HepG2 (cell line): Measurements from ENCODE around the gene PPFIA3. TPM values are rescaled to one million over a fixed set of nuclear protein-coding genes. Genes with fewer than 3 reads are reported as not detected.

Source experiments
- CBX2 ChIP-seq, 2 experiments: fragments of 200-600 bp in 1 of 2; sonication (generic); formaldehyde crosslinking in 1 of 2; IDR thresholded peaks; 2 replicates each; pipeline versions ENCODE4 v1.7.0 to v1.8.1; 2018 to 2022; ENCODE audit warnings: low read depth in 2 of 2, low read length in 1 of 2, mild to moderate bottlenecking in 1 of 2, missing genetic modification reagents in 1 of 2
- CREB1 ChIP-seq, 2 experiments: fragments of 450-650 bp in 1 of 2; IDR thresholded peaks; 2 replicates each; pipeline ENCODE4 v1.6.1; 2016 to 2017; ENCODE audit warnings: control low read depth in 1 of 2, mild to moderate bottlenecking in 1 of 2, missing compliant biosample characterization in 1 of 2, missing genetic modification characterization in 1 of 2
- GFI1 ChIP-seq: sonication (generic); formaldehyde crosslinking; IDR thresholded peaks from 2 replicates; pipeline ENCODE4 v1.5.0; 2020; ENCODE audit warnings: missing genetic modification reagents, mild to moderate bottlenecking, borderline replicate concordance
- GLI4 ChIP-seq: sonication (generic); formaldehyde crosslinking; IDR thresholded peaks from 2 replicates; pipeline ENCODE4 v1.5.1; 2020; ENCODE audit warnings: missing genetic modification reagents, mild to moderate bottlenecking, moderate library complexity, borderline replicate concordance
- HDAC1 ChIP-seq: sonication (generic); formaldehyde crosslinking; IDR thresholded peaks from 2 replicates; pipeline ENCODE4 v1.5.1; 2020; ENCODE audit warnings: mild to moderate bottlenecking, missing genetic modification reagents
- HES4 ChIP-seq: sonication (generic); formaldehyde crosslinking; IDR thresholded peaks from 2 replicates; pipeline ENCODE4 v1.9.0; 2021; ENCODE audit warnings: mild to moderate bottlenecking, missing genetic modification reagents, borderline replicate concordance
- HNRNPUL1 ChIP-seq: fragments of 200-400 bp; formaldehyde crosslinking; IDR thresholded peaks from 2 replicates; pipeline ENCODE4 v1.6.1; 2017; ENCODE audit warnings: low read depth, mild to moderate bottlenecking, low read length, moderate library complexity
- KDM5B ChIP-seq: sonication (generic); formaldehyde crosslinking; IDR thresholded peaks from 2 replicates; pipeline ENCODE4 v1.4.0; 2020; ENCODE audit warnings: missing genetic modification reagents, mild to moderate bottlenecking, borderline replicate concordance
- KLF11 ChIP-seq: IDR thresholded peaks from 2 replicates; pipeline ENCODE4 v1.6.1; 2016; ENCODE audit warnings: missing compliant biosample characterization
- KMT2A ChIP-seq: sonication (generic); formaldehyde crosslinking; IDR thresholded peaks from 2 replicates; pipeline ENCODE4 v1.4.0; 2020; ENCODE audit warnings: missing genetic modification reagents
- MEIS1 ChIP-seq: sonication (generic); formaldehyde crosslinking; IDR thresholded peaks from 2 replicates; pipeline ENCODE4 v1.9.0; 2021; ENCODE audit warnings: mild to moderate bottlenecking, missing genetic modification reagents, moderate library complexity, borderline replicate concordance
- NCOR1 ChIP-seq: fragments of 200-600 bp; sonication (generic); IDR thresholded peaks from 2 replicates; pipeline ENCODE4 v1.7.0; 2017; ENCODE audit warnings: antibody characterized with exemption, low read length, borderline replicate concordance
- RFX5 ChIP-seq: IDR thresholded peaks from 2 replicates; pipeline ENCODE4 v1.6.1; 2011; ENCODE audit warnings: low read depth, low read length, improper control_type of control experiment
- RXRB ChIP-seq: IDR thresholded peaks from 2 replicates; pipeline ENCODE4 v1.6.1; 2016; ENCODE audit warnings: borderline replicate concordance, missing genetic modification reagents, missing compliant biosample characterization
- ZBTB7A ChIP-seq: sonication (generic); formaldehyde crosslinking; IDR thresholded peaks from 2 replicates; pipeline ENCODE4 v1.8.0; 2022; ENCODE audit warnings: mild to moderate bottlenecking, missing genetic modification reagents
- ZNF20 ChIP-seq: sonication (generic); formaldehyde crosslinking; IDR thresholded peaks from 2 replicates; pipeline ENCODE4 v1.4.0; 2020; ENCODE audit warnings: mild to moderate bottlenecking, moderate library complexity, missing genetic modification reagents
- ZNF296 ChIP-seq: sonication (generic); formaldehyde crosslinking; conservative IDR thresholded peaks from 2 replicates; pipeline ENCODE4 v1.5.0; 2020; ENCODE audit warnings: mild to moderate bottlenecking, missing genetic modification reagents
- ZNF33A ChIP-seq: sonication (generic); formaldehyde crosslinking; IDR thresholded peaks from 2 replicates; pipeline ENCODE4 v1.5.1; 2020; ENCODE audit warnings: missing genetic modification reagents, mild to moderate bottlenecking, moderate library complexity, borderline replicate concordance
- polyA plus RNA-seq, 8 experiments: library from polyadenylated mRNA; depleted of rRNA in 3 of 8; stranded (reverse) in 7 of 8; unstranded in 1 of 8; fragments of >200 nt; fragmentation: Illumina TruSeq in 4 of 8; extraction: Trizol in 4 of 8; gene quantifications; 2 replicates each; pipeline versions ENCODE4 v1.2.1 to v1.2.3, GENCODE V29; 2011 to 2016; ENCODE audit warnings: low read depth in 4 of 8, missing spikeins in 1 of 8, mixed read lengths in 1 of 8; ENCODE audit not compliant: insufficient read depth in 1 of 8
- total RNA-seq, 5 experiments: library from RNA; depleted of rRNA; stranded (reverse); fragments of >200 nt; fragmentation: Illumina TruSeq; extraction: Trizol; gene quantifications; 2 replicates each; pipeline ENCODE4 v1.2.3, GENCODE V29; 2016; ENCODE audit warnings: low read depth in 1 of 5
- TF ChIP-seq, protein P1 (sequence below): sonication (generic); formaldehyde crosslinking; IDR thresholded peaks from 2 replicates; pipeline ENCODE4 v1.8.0; 2022; ENCODE audit warnings: missing genetic modification reagents, mild to moderate bottlenecking, inconsistent platforms, borderline replicate concordance
- TF ChIP-seq, protein P2 (sequence below): sonication (generic); formaldehyde crosslinking; IDR thresholded peaks from 2 replicates; pipeline ENCODE4 v1.8.1; 2023; ENCODE audit warnings: mild to moderate bottlenecking, inconsistent platforms, moderate library complexity, missing genetic modification reagents, borderline replicate concordance
- TF ChIP-seq, protein P3 (sequence below): IDR thresholded peaks from 2 replicates; pipeline ENCODE4 v1.6.1; 2012; ENCODE audit warnings: low read depth, low read length, improper control_type of control experiment
- TF ChIP-seq, protein P4 (sequence below): sonication (generic); formaldehyde crosslinking; IDR thresholded peaks from 2 replicates; pipeline ENCODE4 v1.4.0; 2020; ENCODE audit warnings: mild to moderate bottlenecking, missing genetic modification reagents, borderline replicate concordance

The PPFIA3 gene
- total and polyA plus RNA-seq, 2 of the 13 experiments (the other 11 are each of a cell fraction or from before 2014, with no cell fraction given) = 6.7 to 8.6 TPM

DNA sequence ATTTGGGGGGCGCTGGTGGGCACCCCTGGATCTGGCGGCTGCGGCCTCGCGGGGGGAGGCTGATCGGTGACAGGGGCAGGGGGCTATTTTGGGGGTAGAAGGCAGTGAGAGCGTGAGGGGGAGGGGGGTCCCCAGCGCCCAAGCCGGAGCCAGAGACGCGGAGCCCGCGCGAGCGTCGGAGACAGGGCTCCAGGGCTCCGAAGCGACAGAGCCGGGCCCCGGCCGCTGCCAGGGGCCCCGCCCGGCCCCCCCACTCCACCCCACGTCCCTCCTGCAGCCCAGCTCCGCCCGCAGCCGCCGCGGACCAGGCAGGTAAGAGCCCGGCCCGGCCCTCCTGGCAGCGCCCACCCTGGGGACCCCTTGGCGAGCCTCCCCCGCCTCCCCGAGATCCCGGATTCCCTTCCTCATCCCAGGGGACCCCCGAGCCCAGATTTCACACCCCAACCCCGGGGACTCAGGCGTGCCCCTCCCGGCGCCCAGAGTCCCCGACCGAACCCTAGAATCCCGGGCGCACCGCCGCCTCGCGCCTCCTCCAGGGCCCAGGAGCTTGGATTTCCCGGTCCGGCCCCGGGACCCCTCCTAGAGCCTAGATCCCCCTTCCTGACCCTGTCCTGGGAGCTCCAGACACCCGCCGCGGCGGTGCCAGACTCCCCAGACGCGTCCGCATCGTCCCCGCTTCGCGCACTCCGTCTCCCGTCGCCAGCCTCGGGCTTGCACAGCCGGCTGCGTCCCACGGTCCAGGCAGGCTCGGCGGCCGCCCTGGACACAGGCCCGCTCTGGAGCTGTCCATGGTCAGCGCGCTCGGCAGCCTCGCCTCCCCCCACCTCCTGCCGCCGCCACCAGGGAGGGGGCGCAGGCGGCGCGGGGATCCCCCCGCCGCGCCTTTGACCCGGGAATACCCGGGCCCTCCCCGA is at the start of gene PPFIA3 (continued):
- TF ChIP-seq ZNF296 (CRISPR knock-in tag) = peak; percentile 73; the same call in 1 of the 2 replicates
- no peak for TF ChIP-seq MEIS1 (CRISPR knock-in tag)
- TF ChIP-seq KDM5B = peak; percentile 74; the same call in 1 of the 2 replicates
- no peak for TF ChIP-seq GFI1
- TF ChIP-seq HES4 (CRISPR knock-in tag) = no peak; the same call in 1 of the 2 replicates
- TF ChIP-seq, protein P1, sequence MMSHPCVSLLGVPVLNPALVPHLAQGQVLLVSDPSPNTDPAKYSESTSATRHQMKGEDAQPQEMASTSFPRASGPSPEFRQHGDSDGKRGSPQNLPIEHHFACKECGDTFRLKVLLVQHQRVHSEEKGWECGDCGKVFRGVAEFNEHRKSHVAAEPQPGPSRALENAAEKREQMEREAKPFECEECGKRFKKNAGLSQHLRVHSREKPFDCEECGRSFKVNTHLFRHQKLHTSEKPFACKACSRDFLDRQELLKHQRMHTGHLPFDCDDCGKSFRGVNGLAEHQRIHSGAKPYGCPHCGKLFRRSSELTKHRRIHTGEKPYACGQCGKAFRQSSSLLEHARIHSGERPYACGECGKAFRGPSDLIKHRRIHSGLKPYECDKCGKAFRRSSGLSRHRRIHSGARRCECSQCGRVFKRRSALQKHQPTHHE (CRISPR knock-in tag) = no peak
- TF ChIP-seq RFX5 = no peak
- no peak for TF ChIP-seq KLF11 (CRISPR knock-in tag)
- peak; percentile 61; the same call in 1 of the 2 replicates for TF ChIP-seq KMT2A (CRISPR knock-in tag)
- TF ChIP-seq, protein P2, sequence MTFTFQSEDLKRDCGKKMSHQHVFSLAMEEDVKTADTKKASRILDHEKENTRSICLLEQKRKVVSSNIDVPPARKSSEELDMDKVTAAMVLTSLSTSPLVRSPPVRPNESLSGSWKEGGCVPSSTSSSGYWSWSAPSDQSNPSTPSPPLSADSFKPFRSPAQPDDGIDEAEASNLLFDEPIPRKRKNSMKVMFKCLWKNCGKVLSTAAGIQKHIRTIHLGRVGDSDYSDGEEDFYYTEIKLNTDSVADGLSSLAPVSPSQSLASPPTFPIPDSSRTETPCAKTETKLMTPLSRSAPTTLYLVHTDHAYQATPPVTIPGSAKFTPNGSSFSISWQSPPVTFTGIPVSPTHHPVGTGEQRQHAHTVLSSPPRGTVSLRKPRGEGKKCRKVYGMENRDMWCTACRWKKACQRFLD (CRISPR knock-in tag) = no peak
- TF ChIP-seq HNRNPUL1 = no peak
- TF ChIP-seq CREB1 (IDR thresholded peaks at IDR 0.05) = no peak
- no peak for TF ChIP-seq CREB1 (CRISPR knock-in tag; IDR thresholded peaks at IDR 0.05)
- no peak for TF ChIP-seq GLI4 (CRISPR knock-in tag)
- no peak for TF ChIP-seq ZBTB7A
- TF ChIP-seq, protein P3, sequence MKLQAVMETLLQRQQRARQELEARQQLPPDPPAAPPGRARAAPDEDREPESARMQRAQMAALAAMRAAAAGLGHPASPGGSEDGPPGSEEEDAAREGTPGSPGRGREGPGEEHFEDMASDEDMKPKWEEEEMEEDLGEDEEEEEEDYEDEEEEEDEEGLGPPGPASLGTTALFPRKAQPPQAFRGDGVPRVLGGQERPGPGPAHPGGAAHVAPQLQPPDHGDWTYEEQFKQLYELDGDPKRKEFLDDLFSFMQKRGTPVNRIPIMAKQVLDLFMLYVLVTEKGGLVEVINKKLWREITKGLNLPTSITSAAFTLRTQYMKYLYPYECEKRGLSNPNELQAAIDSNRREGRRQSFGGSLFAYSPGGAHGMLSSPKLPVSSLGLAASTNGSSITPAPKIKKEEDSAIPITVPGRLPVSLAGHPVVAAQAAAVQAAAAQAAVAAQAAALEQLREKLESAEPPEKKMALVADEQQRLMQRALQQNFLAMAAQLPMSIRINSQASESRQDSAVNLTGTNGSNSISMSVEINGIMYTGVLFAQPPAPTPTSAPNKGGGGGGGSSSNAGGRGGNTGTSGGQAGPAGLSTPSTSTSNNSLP = no peak
- TF ChIP-seq RXRB (CRISPR knock-in tag) = 0 out of 2 replicates have a peak, but pooled peaks have one; percentile 36
- peak; percentile 84 for TF ChIP-seq HDAC1 (CRISPR knock-in tag)
- TF ChIP-seq ZNF20 (CRISPR knock-in tag) = no peak
- no peak for TF ChIP-seq NCOR1
- no peak for TF ChIP-seq ZNF33A (CRISPR knock-in tag)
- TF ChIP-seq, protein P4, sequence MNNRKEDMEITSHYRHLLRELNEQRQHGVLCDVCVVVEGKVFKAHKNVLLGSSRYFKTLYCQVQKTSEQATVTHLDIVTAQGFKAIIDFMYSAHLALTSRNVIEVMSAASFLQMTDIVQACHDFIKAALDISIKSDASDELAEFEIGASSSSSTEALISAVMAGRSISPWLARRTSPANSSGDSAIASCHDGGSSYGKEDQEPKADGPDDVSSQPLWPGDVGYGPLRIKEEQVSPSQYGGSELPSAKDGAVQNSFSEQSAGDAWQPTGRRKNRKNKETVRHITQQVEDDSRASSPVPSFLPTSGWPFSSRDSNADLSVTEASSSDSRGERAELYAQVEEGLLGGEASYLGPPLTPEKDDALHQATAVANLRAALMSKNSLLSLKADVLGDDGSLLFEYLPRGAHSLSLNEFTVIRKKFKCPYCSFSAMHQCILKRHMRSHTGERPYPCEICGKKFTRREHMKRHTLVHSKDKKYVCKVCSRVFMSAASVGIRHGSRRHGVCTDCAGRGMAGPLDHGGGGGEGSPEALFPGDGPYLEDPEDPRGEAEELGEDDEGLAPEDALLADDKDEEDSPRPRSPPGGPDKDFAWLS (CRISPR knock-in tag) = no peak
- no peak for TF ChIP-seq CBX2 (IDR thresholded peaks at IDR 0.05; ENCODE audit: low read depth, low read length)
- no peak for TF ChIP-seq CBX2 (CRISPR knock-in tag; IDR thresholded peaks at IDR 0.05; ENCODE audit: low read depth)
